Fibroblast of the aortic adventitia (primary cell): Measurements from ENCODE around the gene EXOC6B. TPM values are rescaled to one million over a fixed set of nuclear protein-coding genes. Genes with fewer than 3 reads are reported as not detected.

ENCODE experiments used
- DNase-seq: peaks from one replicate; pipeline ENCODE4 v3.0.0-alpha.2; 2010; ENCODE audit warnings: low read depth
- H3K4me3 ChIP-seq: 2 replicates; pipeline ENCODE4 v1.5.1; 2011; ENCODE audit warnings: low read depth, mild to moderate bottlenecking, control low read depth, low read length, moderate library complexity
- total RNA-seq: library from RNA; depleted of rRNA; stranded (reverse); fragments of >200 nt; gene quantifications from 2 replicates; pipeline ENCODE4 v1.2.3, GENCODE V29; 2012; ENCODE audit warnings: low replicate concordance
- TF ChIP-seq, protein P1 (sequence below): IDR thresholded peaks from 2 replicates; pipeline ENCODE4 v1.5.1; 2011; ENCODE audit warnings: mild to moderate bottlenecking, low read length, control low read depth, inconsistent platforms; ENCODE audit not compliant: insufficient read depth

Gene EXOC6B
- total RNA-seq, 1 donor, result 30.2 TPM

DNA sequence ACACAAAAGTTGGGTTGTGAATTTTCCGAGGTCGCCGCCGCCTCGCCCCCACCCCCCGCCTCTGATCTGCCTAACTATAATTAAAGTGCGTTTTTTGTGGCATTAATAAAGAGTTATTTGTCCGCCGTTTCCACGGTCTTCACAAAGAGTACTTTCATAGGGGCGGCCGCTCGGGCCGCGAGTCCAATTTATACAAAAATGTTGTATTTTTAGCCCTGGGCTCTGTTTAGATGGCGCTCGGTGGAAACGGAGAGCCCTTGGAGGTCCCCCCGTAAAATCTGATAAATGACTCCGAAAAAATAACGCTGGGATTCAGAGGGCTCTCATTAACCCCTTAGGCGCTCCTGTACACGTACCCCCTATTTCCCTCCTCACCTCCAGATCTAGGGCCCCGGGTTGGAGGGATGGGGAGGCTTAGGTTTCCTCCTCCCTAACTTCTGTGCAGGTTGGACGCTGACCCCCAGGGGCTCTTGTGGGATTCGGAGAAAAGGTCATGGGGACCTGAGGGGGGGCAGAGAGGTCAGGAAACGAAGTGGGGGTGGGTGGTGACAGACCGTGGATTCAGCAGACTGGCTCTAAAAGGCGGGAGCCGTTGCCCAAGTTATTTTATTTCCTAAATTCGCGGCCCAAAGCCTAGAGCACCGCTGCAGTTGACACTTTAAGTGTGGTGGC lies 680.0 kb downstream of the EXOC6B start:
- TF ChIP-seq, protein P1, sequence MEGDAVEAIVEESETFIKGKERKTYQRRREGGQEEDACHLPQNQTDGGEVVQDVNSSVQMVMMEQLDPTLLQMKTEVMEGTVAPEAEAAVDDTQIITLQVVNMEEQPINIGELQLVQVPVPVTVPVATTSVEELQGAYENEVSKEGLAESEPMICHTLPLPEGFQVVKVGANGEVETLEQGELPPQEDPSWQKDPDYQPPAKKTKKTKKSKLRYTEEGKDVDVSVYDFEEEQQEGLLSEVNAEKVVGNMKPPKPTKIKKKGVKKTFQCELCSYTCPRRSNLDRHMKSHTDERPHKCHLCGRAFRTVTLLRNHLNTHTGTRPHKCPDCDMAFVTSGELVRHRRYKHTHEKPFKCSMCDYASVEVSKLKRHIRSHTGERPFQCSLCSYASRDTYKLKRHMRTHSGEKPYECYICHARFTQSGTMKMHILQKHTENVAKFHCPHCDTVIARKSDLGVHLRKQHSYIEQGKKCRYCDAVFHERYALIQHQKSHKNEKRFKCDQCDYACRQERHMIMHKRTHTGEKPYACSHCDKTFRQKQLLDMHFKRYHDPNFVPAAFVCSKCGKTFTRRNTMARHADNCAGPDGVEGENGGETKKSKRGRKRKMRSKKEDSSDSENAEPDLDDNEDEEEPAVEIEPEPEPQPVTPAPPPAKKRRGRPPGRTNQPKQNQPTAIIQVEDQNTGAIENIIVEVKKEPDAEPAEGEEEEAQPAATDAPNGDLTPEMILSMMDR, result no peak
- peak overlapping the region; percentile 41 for H3K4me3 ChIP-seq
- no peak for DNase-seq

DNA sequence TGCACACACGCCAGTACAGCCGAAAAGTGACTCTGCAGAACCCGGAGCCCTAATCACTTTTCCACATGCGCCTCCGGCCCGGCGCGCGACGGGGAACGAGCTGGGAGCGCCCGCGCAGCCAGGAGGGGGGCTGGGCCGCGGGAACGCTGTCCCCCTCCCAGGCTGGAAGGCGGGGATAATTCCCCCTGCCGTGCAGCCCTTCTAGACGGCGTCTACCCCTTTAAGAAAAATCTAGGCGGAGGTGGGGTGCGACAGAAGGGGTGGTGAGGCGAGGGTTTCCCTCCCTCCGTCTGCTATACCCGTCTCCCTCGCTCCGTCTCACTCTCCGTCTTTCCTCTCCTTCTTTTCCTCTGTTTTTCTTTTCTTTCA lies 680.6 kb downstream of the EXOC6B start:
- H3K4me3 ChIP-seq, result peak overlapping the region; percentile 41
- no peak for DNase-seq
- TF ChIP-seq, protein P1, result no peak

DNA sequence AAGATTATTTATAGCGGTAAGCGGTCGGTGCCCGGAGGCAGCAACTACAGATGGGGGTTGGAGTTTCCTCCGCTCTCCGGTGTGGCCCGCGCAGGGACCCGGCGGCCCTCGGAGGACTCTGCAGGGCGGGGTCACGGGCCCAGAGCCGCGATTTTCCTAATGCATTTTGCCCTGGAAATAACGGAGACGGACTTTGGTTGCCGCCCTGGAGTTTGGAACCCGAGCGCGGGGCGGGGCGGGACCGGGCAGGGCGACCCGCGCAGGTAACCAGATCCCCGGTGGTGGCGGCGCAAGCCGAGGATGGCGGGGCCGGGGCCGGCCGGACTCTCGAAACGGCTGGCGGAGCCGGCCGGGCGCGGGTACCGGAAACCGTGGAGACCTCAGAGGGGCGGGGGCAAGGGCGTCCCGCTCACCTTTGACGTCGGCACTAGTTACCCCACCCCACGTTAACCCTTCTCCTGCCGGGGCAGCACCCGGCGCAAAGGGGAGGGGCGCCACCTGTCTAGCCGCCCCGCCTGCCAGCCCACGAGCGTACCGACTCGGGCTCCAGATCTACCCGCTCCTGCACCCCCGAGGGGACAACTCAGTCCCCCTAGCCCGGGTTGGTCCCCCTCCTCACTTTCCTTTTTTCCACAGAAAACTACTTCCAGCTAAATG lies 681.1 kb downstream of the EXOC6B start:
- TF ChIP-seq, protein P1, result no peak
- peak overlapping the region; percentile 41 for H3K4me3 ChIP-seq
- no peak for DNase-seq

DNA sequence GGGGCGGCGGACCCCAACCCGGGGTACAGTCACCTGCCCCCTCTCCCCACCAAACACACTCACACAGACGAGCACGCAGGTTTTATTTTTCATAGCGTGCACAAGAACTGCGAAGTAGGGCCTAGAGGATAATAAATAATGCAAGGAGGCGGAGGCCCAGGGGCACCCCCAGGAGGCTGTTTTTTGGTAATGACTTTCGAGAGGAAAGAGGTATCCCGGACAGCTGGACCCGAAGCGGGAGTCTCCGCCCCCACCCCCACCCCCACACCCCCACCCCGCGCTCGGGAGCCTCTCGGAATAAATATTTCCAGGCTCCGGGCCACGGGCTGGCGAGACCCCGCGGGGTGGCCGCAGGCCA lies 681.6 kb downstream of the EXOC6B start:
- TF ChIP-seq, protein P1, result no peak
- no peak for DNase-seq

DNA sequence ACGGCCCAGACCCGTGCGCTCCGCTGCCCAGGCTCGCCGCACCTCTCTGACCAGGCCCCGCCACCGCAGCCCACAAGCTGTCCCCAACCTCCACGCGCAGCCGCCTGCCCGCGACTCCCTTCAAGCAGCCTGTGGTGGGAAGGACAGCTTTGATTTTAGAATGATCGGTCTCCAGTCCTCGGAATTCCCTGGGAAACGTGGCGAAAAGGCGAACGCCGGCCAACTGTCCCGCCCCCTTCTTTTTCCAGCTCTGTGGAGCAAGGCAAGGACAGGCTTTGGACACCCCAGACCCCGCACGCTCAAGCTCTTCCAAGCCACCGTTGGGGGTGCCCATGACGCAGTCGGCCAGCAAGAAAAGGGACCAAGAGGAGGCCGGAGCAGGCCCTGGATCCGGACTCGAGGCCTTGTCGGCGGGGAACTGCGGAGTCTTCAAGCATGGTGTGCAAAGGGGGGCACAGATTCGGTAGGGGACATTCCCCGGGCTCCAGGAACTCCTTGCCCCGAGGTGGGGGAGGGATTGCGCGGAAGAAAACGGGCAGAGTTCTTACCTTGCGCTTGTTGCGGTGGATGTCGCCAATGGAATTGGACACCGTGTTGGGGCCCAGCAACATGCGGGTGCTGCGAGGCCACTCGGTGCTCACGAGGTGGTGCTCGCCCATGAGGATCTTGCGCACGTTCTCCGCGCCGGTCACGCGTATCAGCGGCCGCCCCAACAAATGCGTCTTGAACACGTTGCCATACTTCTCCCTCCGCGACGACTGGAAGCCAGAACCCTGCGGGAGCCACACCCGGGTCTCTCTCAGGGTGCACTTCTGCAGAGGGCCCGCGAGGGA lies 682.2 kb downstream of the EXOC6B start:
- H3K4me3 ChIP-seq, result no peak overlapping the region
- TF ChIP-seq, protein P1, result no peak
- no peak for DNase-seq

More for the DNA sequence above, 681.6 kb downstream of the EXOC6B start:
- H3K4me3 ChIP-seq, result no peak overlapping the region

DNA sequence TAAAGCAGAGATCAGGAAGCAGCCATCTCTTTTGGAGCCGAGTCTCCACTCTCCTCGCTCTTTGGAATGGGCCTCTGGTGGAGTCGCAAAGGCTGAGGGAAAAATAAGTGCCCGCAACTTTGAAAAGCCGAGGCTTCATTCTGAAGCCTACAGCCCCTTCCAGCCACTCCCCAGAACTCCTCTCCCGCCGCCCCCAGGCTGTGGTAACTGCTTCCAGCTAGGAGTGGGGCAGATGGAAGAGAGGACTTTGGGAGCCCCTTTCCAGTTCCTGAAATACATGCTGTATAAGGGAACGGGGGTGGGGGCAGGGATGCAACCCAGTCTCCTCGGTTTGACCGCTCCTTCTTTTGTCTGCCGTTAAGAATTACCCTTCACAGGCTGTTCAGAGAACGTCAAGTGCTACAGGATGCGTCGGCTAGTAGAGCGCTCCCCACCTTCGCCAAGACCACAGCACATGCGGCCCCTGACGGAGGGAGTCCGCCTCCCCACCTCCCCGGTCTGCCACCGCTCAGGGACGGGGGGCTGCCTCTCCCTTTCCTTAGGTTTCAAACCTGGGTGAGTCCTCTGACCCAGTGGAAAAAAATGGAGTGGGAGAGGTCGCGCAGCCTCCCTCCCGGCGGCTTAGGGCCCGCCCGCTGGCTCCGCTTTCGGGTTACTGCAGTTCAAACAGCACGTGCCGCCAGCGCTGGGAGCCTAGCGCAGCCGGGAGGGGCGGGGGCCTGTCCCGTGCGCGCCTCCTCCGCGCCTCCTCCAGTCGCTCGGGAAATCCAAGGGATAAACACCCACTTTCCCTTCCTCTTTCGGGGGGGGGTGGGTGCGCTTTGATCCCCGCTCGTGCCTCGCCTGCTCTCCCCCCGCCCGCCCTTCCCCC lies 683.0 kb downstream of the EXOC6B start:
- DNase-seq, result no peak
- H3K4me3 ChIP-seq, result no peak overlapping the region
- TF ChIP-seq, protein P1, result no peak
